ENCODE results near the gene CHN2. TPM values are rescaled to one million over a fixed set of nuclear protein-coding genes. Genes with fewer than 3 reads are reported as not detected.
A peak's percentile ranks its signal among the peaks of the same experiment; 100 is the strongest.

CHN2 gene
- total and polyA plus RNA-seq, 8 donors, result 8.2 to 32.9 (median 24.0) TPM

- no peak for TF ChIP-seq CTCF (IDR thresholded peaks at IDR 0.05)
- H3K27me3 ChIP-seq, result no peaks in the 10 kb centered on the region
- no peak overlapping the region for H3K4me3 ChIP-seq
- DNase-seq, result no peak
- H3K9me3 ChIP-seq, result no peaks in the 10 kb centered on the region
- FAIRE-seq, result no peak
- H3K27ac ChIP-seq, result peak overlapping the region in 2 of 4 donors; percentile 59 to 63
- peaks cover 25 to 32% (median 30%) of the 10 kb centered on the region in 3 donors for H3K4me1 ChIP-seq
- no peaks in the 10 kb centered on the region for H3K36me3 ChIP-seq
- WGBS, 2 donors, result 72 to 77% methylated on average over 6 of the region's 6 CpGs
- ATAC-seq, result peak; percentile 47 to 70 (median 58)
- intact Hi-C loops (cut with DNase I), result no loop called here
Measured at GRCh38 chr7:29255199-29255878, 60.8 kb downstream of the CHN2 start.

DNA sequence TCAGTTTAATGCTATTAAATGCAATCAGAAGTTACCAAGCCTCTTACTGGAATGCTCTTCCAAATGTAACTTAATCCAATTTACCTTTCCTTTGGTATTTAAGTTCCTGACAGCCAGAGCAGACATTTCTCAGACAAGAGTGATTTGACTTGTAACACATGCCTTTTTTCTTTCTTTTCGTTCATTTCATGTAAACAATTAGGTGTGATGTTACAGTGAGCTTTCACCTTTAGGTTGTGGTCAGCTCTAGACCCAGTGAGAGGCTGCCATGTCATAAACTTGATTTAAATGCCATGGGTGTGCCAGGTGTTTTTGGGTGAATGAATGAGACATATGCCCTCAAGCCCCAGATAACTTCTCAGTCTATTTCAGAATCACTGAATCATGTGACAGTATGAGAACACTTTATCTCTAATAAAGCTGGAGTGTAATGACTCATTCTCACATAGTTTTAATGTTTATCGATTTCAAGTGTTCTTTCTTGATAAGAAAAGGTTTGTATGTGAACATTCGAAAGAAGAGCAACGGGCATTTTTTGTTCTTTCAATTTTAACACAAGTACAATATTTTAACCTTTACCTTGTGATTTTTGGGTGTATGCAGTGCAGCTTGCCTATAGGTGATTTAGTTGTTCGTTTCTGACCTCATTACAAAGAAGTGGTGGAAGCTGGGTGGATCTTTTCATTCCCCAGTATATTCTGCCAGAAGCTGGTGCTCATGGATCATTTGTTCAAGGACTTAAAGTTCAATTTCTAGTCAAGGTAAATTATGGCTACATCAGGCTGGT is 61.5 kb downstream of the CHN2 start:
- DNase-seq, result no peak
- TF ChIP-seq CTCF (IDR thresholded peaks at IDR 0.05), result no peak
- peak; percentile 86 to 88 (median 87) for ATAC-seq
- 6 to 15% methylated on average over 5 of the region's 5 CpGs for WGBS, 2 donors
- intact Hi-C loops (cut with DNase I), result no loop called here
- no peak for FAIRE-seq
- Histone ChIP-seq H3K9me3 (no peaks in the 10 kb centered on the region), H3K27me3 (no peaks in the 10 kb centered on the region), H3K27ac (peak overlapping the region; percentile 4 to 63 (median 44)), H3K36me3 (no peaks in the 10 kb centered on the region), H3K4me1 (peaks cover 25 to 32% (median 30%) of the 10 kb centered on the region in 3 donors), H3K4me3 (no peak overlapping the region)

DNA sequence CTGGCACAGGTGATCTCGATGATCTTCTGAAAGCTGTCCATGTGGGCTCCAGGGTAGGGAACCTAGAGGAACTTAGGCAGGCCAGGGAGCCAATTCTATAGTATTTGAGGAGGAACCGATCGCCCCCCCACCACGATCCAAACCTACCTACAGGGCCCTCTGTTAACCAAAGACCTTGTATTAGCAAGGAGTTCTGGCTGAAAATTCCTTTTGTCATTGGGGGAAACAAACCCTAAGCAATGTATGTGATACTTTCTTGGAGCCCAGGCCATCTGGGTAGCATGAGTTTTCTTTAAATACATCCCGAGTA is 62.1 kb downstream of the CHN2 start:
- Histone ChIP-seq H3K36me3 (no peaks in the 10 kb centered on the region), H3K9me3 (no peaks in the 10 kb centered on the region), H3K4me1 (peaks cover 25 to 32% (median 30%) of the 10 kb centered on the region in 3 donors), H3K27me3 (no peaks in the 10 kb centered on the region), H3K27ac (peak overlapping the region; percentile 4 to 63 (median 44)), H3K4me3 (no peak overlapping the region)
- no peak for TF ChIP-seq CTCF (IDR thresholded peaks at IDR 0.05)
- intact Hi-C loops (cut with DNase I), result no loop called here
- ATAC-seq (peak in 1 of 4 donors; percentile 7), FAIRE-seq (no peak), DNase-seq (no peak)
- WGBS, 2 donors, result 67 to 73% methylated on average over 5 of the region's 5 CpGs

GRCh38 chr7:29258951-29259350 is 64.4 kb downstream of the CHN2 start:
- 88% methylated on average over 3 of the region's 3 CpGs for WGBS, 2 donors
- no peak overlapping the region for H3K4me3 ChIP-seq
- intact Hi-C loops (cut with DNase I), result no loop called here
- no peak for DNase-seq
- H3K27ac ChIP-seq, result no peak overlapping the region
- peaks cover 25 to 32% (median 30%) of the 10 kb centered on the region in 3 donors for H3K4me1 ChIP-seq
- no peaks in the 10 kb centered on the region for H3K36me3 ChIP-seq
- H3K9me3 ChIP-seq, result no peaks in the 10 kb centered on the region
- TF ChIP-seq CTCF (IDR thresholded peaks at IDR 0.05), result no peak
- no peak for FAIRE-seq
- no peaks in the 10 kb centered on the region for H3K27me3 ChIP-seq
- ATAC-seq, result no peak
